ENCODE data around the gene NLGN1.

DNA sequence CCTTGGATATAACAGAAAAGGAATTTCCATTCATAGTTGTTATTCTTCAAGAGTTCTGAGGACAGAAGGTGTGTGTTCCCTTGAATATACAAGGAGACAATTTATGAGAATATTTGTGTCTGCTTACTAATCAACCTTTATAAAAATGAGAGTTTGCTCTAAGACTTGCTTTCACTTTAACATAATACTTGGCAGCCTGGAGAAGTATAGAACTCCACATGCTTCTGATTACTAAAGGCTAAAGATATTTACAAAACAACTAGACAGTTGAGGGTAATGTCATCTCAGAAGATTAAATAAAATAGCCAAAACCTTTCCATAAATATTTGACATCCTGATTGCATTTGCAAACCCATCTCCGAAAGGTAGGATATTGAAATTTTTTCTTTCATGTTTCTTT is 734.5 kb downstream of the NLGN1 start:
- TF ChIP-seq POLR2AphosphoS5 (IDR thresholded peaks at IDR 0.05; ENCODE audit: low read depth, low read length) (no peak), REST (IDR thresholded peaks at IDR 0.05; ENCODE audit: low read depth) (no peak), SIN3A (IDR thresholded peaks at IDR 0.05; ENCODE audit: low read depth) (no peak), EZH2 (IDR thresholded peaks at IDR 0.05) (no peak)
